HepG2 (cell line): Measurements from ENCODE around the gene WFDC6. TPM values are rescaled to one million over a fixed set of nuclear protein-coding genes. Genes with fewer than 3 reads are reported as not detected.

Source experiments
- ATAC-seq: fragments of 200-7000 bp; cut with Tn5 transposase; 3 replicates; pipeline ENCODE4 v1.9.1; 2020; ENCODE audit warnings: mild to moderate bottlenecking, moderate library complexity
- BruUV-seq: library from RNA; stranded (reverse); fragments of 400-500 nt; replicated peaks from 2 replicates; lab custom pipeline; 2021; lab: Mats Ljungman, UMichigan
- CTCF ChIA-PET: fragments of 300-600 bp; formaldehyde crosslinking; extraction: SDS; loops from one replicate; lab custom pipeline; 2021; ENCODE audit warnings: low total read pairs, inconsistent platforms, low intra/inter-chr PET ratio; lab: Yijun Ruan, JAX
- POLR2A ChIA-PET: fragments of 350-600 bp; sonication (Branson Sonifier 250); formaldehyde crosslinking; loops from one replicate; lab custom pipeline; 2020; ENCODE audit warnings: antibody characterized with exemption, inconsistent platforms; lab: Yijun Ruan, JAX
- DNase-seq: peaks from one replicate; pipeline ENCODE4 v3.0.0-alpha.2; 2015; ENCODE audit warnings: low spot score
- FAIRE-seq: peaks from 3 replicates; lab custom pipeline; 2011; peaks lifted over from hg19 to GRCh38; lab: Jason Lieb, UNC
- H2AFZ ChIP-seq: one replicate; pipeline ENCODE4 v1.6.1; 2011; ENCODE audit warnings: low read length, inconsistent platforms
- H3K27ac ChIP-seq: fragments of 300-600 bp; 3 replicates; pipeline ENCODE4 v1.8.0; 2011; ENCODE audit warnings: mixed run types, mild to moderate bottlenecking, mixed read lengths, low read length, inconsistent platforms; ENCODE audit not compliant: insufficient read depth; ENCODE audit errors: extremely low read length
- H3K27me3 ChIP-seq, 2 experiments: fragments of 200-600 bp in 1 of 2; 2 replicates in 1 of 2; 3 replicates in 1 of 2; pipeline versions ENCODE4 v1.6.0 to v1.8.0; 2011; ENCODE audit warnings: low read length in 2 of 2, mild to moderate bottlenecking in 2 of 2, moderate library complexity in 2 of 2, inconsistent platforms in 1 of 2; ENCODE audit not compliant: insufficient read depth in 2 of 2, control insufficient read depth in 1 of 2
- H3K36me3 ChIP-seq, 2 experiments: fragments of 200-600 bp in 1 of 2; replicated peaks in 1 of 2; 2 replicates in 1 of 2; 3 replicates in 1 of 2; pipeline versions ENCODE4 v1.5.1 to v1.8.0; 2011; ENCODE audit warnings: low read length in 2 of 2, inconsistent platforms in 1 of 2; ENCODE audit not compliant: insufficient read depth in 2 of 2, control insufficient read depth in 1 of 2
- H3K4me1 ChIP-seq: 2 replicates; pipeline ENCODE4 v1.5.1; 2012; ENCODE audit warnings: low read length, inconsistent platforms; ENCODE audit not compliant: insufficient read depth
- H3K4me2 ChIP-seq: 2 replicates; pipeline ENCODE4 v1.6.0; 2011; ENCODE audit warnings: low read depth, low read length, inconsistent platforms
- H3K4me3 ChIP-seq, 3 experiments: fragments of 200-600 bp in 1 of 3; sonication (generic), shearing (Covaris generic) in 1 of 3; replicated peaks in 1 of 3; 2 replicates each; pipeline ENCODE4 v1.5.1; 2011 to 2016; ENCODE audit warnings: low read length in 3 of 3, inconsistent platforms in 2 of 3, low read depth in 2 of 3, mild to moderate bottlenecking in 2 of 3, control low read depth in 1 of 3, mixed read lengths in 1 of 3; ENCODE audit not compliant: insufficient read depth in 1 of 3
- H3K79me2 ChIP-seq: one replicate; pipeline ENCODE4 v1.6.1; 2011; ENCODE audit warnings: low read length, inconsistent platforms; ENCODE audit not compliant: insufficient read depth
- H3K9ac ChIP-seq: 2 replicates; pipeline ENCODE4 v1.6.0; 2011; ENCODE audit warnings: mild to moderate bottlenecking, low read depth, low read length, inconsistent platforms; ENCODE audit not compliant: insufficient read depth
- H3K9me3 ChIP-seq: 2 replicates; pipeline ENCODE4 v1.5.1; 2012; ENCODE audit warnings: mild to moderate bottlenecking, low read length
- H4K20me1 ChIP-seq: 2 replicates; pipeline ENCODE4 v1.6.0; 2011; ENCODE audit warnings: inconsistent platforms, mild to moderate bottlenecking, low read length, moderate library complexity; ENCODE audit not compliant: insufficient read depth
- AKNA ChIP-seq: sonication (generic); formaldehyde crosslinking; IDR thresholded peaks from 2 replicates; pipeline ENCODE4 v1.4.0; 2020; ENCODE audit warnings: missing genetic modification reagents, borderline replicate concordance
- KLF9 ChIP-seq: IDR thresholded peaks from 2 replicates; pipeline ENCODE4 v1.6.1; 2016; ENCODE audit warnings: low read depth
- RAD21 ChIP-seq: fragments of 450-650 bp; formaldehyde crosslinking; IDR thresholded peaks from 2 replicates; pipeline ENCODE4 v1.5.0; 2020; ENCODE audit warnings: mild to moderate bottlenecking
- RARA ChIP-seq: IDR thresholded peaks from 2 replicates; pipeline ENCODE4 v1.6.1; 2016; ENCODE audit warnings: missing genetic modification reagents, missing compliant biosample characterization
- SMC3 ChIP-seq: IDR thresholded peaks from 2 replicates; pipeline ENCODE4 v1.6.1; 2011; ENCODE audit warnings: low read length, improper control_type of control experiment
- STAG1 ChIP-seq: sonication (generic); formaldehyde crosslinking; IDR thresholded peaks from 2 replicates; pipeline ENCODE4 v1.4.0; 2020; ENCODE audit warnings: missing genetic modification reagents
- THAP11 ChIP-seq: IDR thresholded peaks from 2 replicates; pipeline ENCODE4 v1.6.1; 2016; ENCODE audit warnings: missing biosample characterization, missing genetic modification reagents
- YY1 ChIP-seq: IDR thresholded peaks from 2 replicates; pipeline ENCODE4 v1.6.1; 2011; ENCODE audit warnings: low read length, low read depth, moderate library complexity, mild to moderate bottlenecking; ENCODE audit not compliant: insufficient read depth, insufficient replicate concordance
- ZNF713 ChIP-seq: sonication (generic); formaldehyde crosslinking; IDR thresholded peaks from 2 replicates; pipeline ENCODE4 v1.4.0; 2020; ENCODE audit warnings: mild to moderate bottlenecking, missing genetic modification reagents
- WGBS: methylation state at CpG from one replicate; pipeline ENCODE4 v1.1.6; 2017; ENCODE audit warnings: low lambda C conversion rate; 5-methylcytosine and 5-hydroxymethylcytosine counted together
- in situ Hi-C: cut with HindIII; loops from 2 replicates; pipeline ENCODE4 v1.10.0; 2017; ENCODE audit warnings: low pct_unique_long_range_greater_than_20kb; ENCODE audit not compliant: extremely low pct_ligation_motif_present
- intact Hi-C: fragments of 100-400 bp; cut with micrococcal nuclease; formaldehyde crosslinking; loops from one replicate; pipeline ENCODE4 v1.10.0; 2022; ENCODE audit not compliant: unreplicated experiment
- polyA plus RNA-seq, 8 experiments: library from polyadenylated mRNA; depleted of rRNA in 3 of 8; stranded (reverse) in 7 of 8; unstranded in 1 of 8; fragments of >200 nt; fragmentation: Illumina TruSeq in 4 of 8; extraction: Trizol in 4 of 8; gene quantifications; 2 replicates each; pipeline versions ENCODE4 v1.2.1 to v1.2.3, GENCODE V29; 2011 to 2016; ENCODE audit warnings: low read depth in 4 of 8, missing spikeins in 1 of 8, mixed read lengths in 1 of 8; ENCODE audit not compliant: insufficient read depth in 1 of 8
- total RNA-seq, 5 experiments: library from RNA; depleted of rRNA; stranded (reverse); fragments of >200 nt; fragmentation: Illumina TruSeq; extraction: Trizol; gene quantifications; 2 replicates each; pipeline ENCODE4 v1.2.3, GENCODE V29; 2016; ENCODE audit warnings: low read depth in 1 of 5
- TF ChIP-seq, protein P1 (sequence below): sonication (generic); formaldehyde crosslinking; IDR thresholded peaks from 2 replicates; pipeline ENCODE4 v1.4.0; 2020; ENCODE audit warnings: missing genetic modification reagents, mild to moderate bottlenecking, borderline replicate concordance
- TF ChIP-seq, protein P2 (sequence below): sonication (generic); formaldehyde crosslinking; IDR thresholded peaks from 2 replicates; pipeline ENCODE4 v1.5.0; 2020; ENCODE audit warnings: mild to moderate bottlenecking, missing genetic modification reagents, moderate library complexity

WFDC6 gene
- total and polyA plus RNA-seq, 2 of the 13 experiments (the other 11 are each of a cell fraction or from before 2014, with no cell fraction given) = not detected

DNA sequence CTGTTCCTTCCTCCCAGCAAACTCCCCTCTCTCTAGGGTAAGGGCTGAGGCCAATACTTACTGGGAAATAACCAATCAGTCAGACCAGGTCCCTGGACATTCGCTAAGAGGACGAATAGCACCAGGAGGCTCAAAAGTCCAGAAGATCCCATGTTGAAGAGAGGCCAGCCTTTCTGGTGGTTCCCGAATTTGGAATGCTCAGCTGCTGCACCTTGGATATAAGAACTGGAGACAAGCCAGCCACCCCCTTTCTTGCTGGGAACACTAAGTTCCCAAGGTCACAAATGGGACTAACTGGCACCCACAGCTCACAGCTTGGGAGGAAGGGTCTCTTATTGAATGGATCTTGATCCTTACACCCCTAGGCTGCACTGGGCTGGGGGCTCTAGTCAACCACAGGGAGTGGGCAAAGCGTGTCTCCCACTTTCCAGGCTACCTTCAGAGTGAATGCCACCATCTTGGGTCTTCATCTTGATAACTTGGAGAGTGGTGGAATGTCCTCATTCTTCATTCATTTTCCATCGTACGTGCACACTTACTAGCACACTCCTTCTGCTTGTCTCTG is 8.0 kb upstream of the WFDC6 start, which contains the start of gene EPPIN (continued):
- TF ChIP-seq AKNA (CRISPR knock-in tag) (no peak), KLF9 (CRISPR knock-in tag) (no peak), YY1 (no peak), ZNF713 (CRISPR knock-in tag) (no peak)

GRCh38 chr20:45545754-45546453 is 6.6 kb upstream of the WFDC6 start:
- 3% methylated on average over 5 of the region's 5 CpGs for WGBS
- no TSS peak for BruUV-seq
- intact Hi-C loops = loop anchor here (1.0 kb wide), 1 partner anchor 225 kb away; no protein-coding TSS in a partner anchor
- ChIA-PET CTCF (interaction anchor here (2.6 kb wide), 1 partner anchor 225 kb away, joined by 23 read pairs; no protein-coding TSS in a partner anchor), POLR2A (no interaction called here)
- Histone ChIP-seq H3K27me3 (peaks cover 2 to 19% of the 10 kb centered on the region in 2 experiments; a peak in 3 of 5 replicates), H3K4me3 (no peak overlapping the region), H2AFZ (no peak overlapping the region), H3K9me3 (no peaks in the 10 kb centered on the region), H3K36me3 (no peaks in the 10 kb centered on the region), H3K4me1 (no peaks in the 10 kb centered on the region)
- in situ Hi-C loops = loop anchor here (5.0 kb wide), 1 partner anchor 226 kb away; no protein-coding TSS in a partner anchor
- DNase-seq = peak; percentile 48
- TF ChIP-seq STAG1 (CRISPR knock-in tag) (peak; percentile 73), THAP11 (CRISPR knock-in tag) (no peak), RAD21 (CRISPR knock-in tag) (peak; percentile 49; the same call in 1 of the 2 replicates), RARA (CRISPR knock-in tag) (no peak), SMC3 (peak; percentile 71; the same call in 1 of the 2 replicates)
- TF ChIP-seq, protein P1, sequence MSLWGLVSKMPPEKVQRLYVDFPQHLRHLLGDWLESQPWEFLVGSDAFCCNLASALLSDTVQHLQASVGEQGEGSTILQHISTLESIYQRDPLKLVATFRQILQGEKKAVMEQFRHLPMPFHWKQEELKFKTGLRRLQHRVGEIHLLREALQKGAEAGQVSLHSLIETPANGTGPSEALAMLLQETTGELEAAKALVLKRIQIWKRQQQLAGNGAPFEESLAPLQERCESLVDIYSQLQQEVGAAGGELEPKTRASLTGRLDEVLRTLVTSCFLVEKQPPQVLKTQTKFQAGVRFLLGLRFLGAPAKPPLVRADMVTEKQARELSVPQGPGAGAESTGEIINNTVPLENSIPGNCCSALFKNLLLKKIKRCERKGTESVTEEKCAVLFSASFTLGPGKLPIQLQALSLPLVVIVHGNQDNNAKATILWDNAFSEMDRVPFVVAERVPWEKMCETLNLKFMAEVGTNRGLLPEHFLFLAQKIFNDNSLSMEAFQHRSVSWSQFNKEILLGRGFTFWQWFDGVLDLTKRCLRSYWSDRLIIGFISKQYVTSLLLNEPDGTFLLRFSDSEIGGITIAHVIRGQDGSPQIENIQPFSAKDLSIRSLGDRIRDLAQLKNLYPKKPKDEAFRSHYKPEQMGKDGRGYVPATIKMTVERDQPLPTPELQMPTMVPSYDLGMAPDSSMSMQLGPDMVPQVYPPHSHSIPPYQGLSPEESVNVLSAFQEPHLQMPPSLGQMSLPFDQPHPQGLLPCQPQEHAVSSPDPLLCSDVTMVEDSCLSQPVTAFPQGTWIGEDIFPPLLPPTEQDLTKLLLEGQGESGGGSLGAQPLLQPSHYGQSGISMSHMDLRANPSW = no peak
- TF ChIP-seq, protein P2, sequence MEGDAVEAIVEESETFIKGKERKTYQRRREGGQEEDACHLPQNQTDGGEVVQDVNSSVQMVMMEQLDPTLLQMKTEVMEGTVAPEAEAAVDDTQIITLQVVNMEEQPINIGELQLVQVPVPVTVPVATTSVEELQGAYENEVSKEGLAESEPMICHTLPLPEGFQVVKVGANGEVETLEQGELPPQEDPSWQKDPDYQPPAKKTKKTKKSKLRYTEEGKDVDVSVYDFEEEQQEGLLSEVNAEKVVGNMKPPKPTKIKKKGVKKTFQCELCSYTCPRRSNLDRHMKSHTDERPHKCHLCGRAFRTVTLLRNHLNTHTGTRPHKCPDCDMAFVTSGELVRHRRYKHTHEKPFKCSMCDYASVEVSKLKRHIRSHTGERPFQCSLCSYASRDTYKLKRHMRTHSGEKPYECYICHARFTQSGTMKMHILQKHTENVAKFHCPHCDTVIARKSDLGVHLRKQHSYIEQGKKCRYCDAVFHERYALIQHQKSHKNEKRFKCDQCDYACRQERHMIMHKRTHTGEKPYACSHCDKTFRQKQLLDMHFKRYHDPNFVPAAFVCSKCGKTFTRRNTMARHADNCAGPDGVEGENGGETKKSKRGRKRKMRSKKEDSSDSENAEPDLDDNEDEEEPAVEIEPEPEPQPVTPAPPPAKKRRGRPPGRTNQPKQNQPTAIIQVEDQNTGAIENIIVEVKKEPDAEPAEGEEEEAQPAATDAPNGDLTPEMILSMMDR (CRISPR knock-in tag) = peak; percentile 67
- TF ChIP-seq, all 625 proteins: peak for 4
- Histone ChIP-seq H3K4me2 (no peak overlapping the region), H3K79me2 (no peaks in the 10 kb centered on the region), H3K27ac (no peak overlapping the region), H3K9ac (no peak overlapping the region), H4K20me1 (no peaks in the 10 kb centered on the region)
- peak; percentile 91 for FAIRE-seq
- peak; percentile 77 for ATAC-seq
